HepG2 (cell line): ENCODE data around the gene CABLES2. TPM values are rescaled to one million over a fixed set of nuclear protein-coding genes. Genes with fewer than 3 reads are reported as not detected.

Experiments
- ATAC-seq: fragments of 200-7000 bp; cut with Tn5 transposase; 3 replicates; pipeline ENCODE4 v1.9.1; 2020; ENCODE audit warnings: mild to moderate bottlenecking, moderate library complexity
- BruUV-seq: library from RNA; stranded (reverse); fragments of 400-500 nt; replicated peaks from 2 replicates; lab custom pipeline; 2021; lab: Mats Ljungman, UMichigan
- CTCF ChIA-PET: fragments of 300-600 bp; formaldehyde crosslinking; extraction: SDS; loops from one replicate; lab custom pipeline; 2021; ENCODE audit warnings: low total read pairs, inconsistent platforms, low intra/inter-chr PET ratio; lab: Yijun Ruan, JAX
- POLR2A ChIA-PET: fragments of 350-600 bp; sonication (Branson Sonifier 250); formaldehyde crosslinking; loops from one replicate; lab custom pipeline; 2020; ENCODE audit warnings: antibody characterized with exemption, inconsistent platforms; lab: Yijun Ruan, JAX
- DNase-seq: peaks from one replicate; pipeline ENCODE4 v3.0.0-alpha.2; 2015; ENCODE audit warnings: low spot score
- FAIRE-seq: peaks from 3 replicates; lab custom pipeline; 2011; peaks lifted over from hg19 to GRCh38; lab: Jason Lieb, UNC
- H2AFZ ChIP-seq: one replicate; pipeline ENCODE4 v1.6.1; 2011; ENCODE audit warnings: low read length, inconsistent platforms
- H3K27ac ChIP-seq: fragments of 300-600 bp; 3 replicates; pipeline ENCODE4 v1.8.0; 2011; ENCODE audit warnings: mixed run types, mild to moderate bottlenecking, mixed read lengths, low read length, inconsistent platforms; ENCODE audit not compliant: insufficient read depth; ENCODE audit errors: extremely low read length
- H3K27me3 ChIP-seq, 2 experiments: fragments of 200-600 bp in 1 of 2; 2 replicates in 1 of 2; 3 replicates in 1 of 2; pipeline versions ENCODE4 v1.6.0 to v1.8.0; 2011; ENCODE audit warnings: low read length in 2 of 2, mild to moderate bottlenecking in 2 of 2, moderate library complexity in 2 of 2, inconsistent platforms in 1 of 2; ENCODE audit not compliant: insufficient read depth in 2 of 2, control insufficient read depth in 1 of 2
- H3K36me3 ChIP-seq, 2 experiments: fragments of 200-600 bp in 1 of 2; replicated peaks in 1 of 2; 2 replicates in 1 of 2; 3 replicates in 1 of 2; pipeline versions ENCODE4 v1.5.1 to v1.8.0; 2011; ENCODE audit warnings: low read length in 2 of 2, inconsistent platforms in 1 of 2; ENCODE audit not compliant: insufficient read depth in 2 of 2, control insufficient read depth in 1 of 2
- H3K4me1 ChIP-seq: 2 replicates; pipeline ENCODE4 v1.5.1; 2012; ENCODE audit warnings: low read length, inconsistent platforms; ENCODE audit not compliant: insufficient read depth
- H3K4me2 ChIP-seq: 2 replicates; pipeline ENCODE4 v1.6.0; 2011; ENCODE audit warnings: low read depth, low read length, inconsistent platforms
- H3K4me3 ChIP-seq, 3 experiments: fragments of 200-600 bp in 1 of 3; sonication (generic), shearing (Covaris generic) in 1 of 3; replicated peaks in 1 of 3; 2 replicates each; pipeline ENCODE4 v1.5.1; 2011 to 2016; ENCODE audit warnings: low read length in 3 of 3, inconsistent platforms in 2 of 3, low read depth in 2 of 3, mild to moderate bottlenecking in 2 of 3, control low read depth in 1 of 3, mixed read lengths in 1 of 3; ENCODE audit not compliant: insufficient read depth in 1 of 3
- H3K79me2 ChIP-seq: one replicate; pipeline ENCODE4 v1.6.1; 2011; ENCODE audit warnings: low read length, inconsistent platforms; ENCODE audit not compliant: insufficient read depth
- H3K9ac ChIP-seq: 2 replicates; pipeline ENCODE4 v1.6.0; 2011; ENCODE audit warnings: mild to moderate bottlenecking, low read depth, low read length, inconsistent platforms; ENCODE audit not compliant: insufficient read depth
- H3K9me3 ChIP-seq: 2 replicates; pipeline ENCODE4 v1.5.1; 2012; ENCODE audit warnings: mild to moderate bottlenecking, low read length
- H4K20me1 ChIP-seq: 2 replicates; pipeline ENCODE4 v1.6.0; 2011; ENCODE audit warnings: inconsistent platforms, mild to moderate bottlenecking, low read length, moderate library complexity; ENCODE audit not compliant: insufficient read depth
- ATF2 ChIP-seq: sonication (generic); formaldehyde crosslinking; IDR thresholded peaks from 2 replicates; pipeline ENCODE4 v1.4.0; 2020; ENCODE audit warnings: missing genetic modification reagents
- ATF7 ChIP-seq, 2 experiments: fragments of 450-650 bp in 1 of 2; sonication (generic) in 1 of 2; formaldehyde crosslinking in 1 of 2; IDR thresholded peaks; 2 replicates each; pipeline versions ENCODE4 v1.4.0 to v1.6.1; 2016 to 2020; ENCODE audit warnings: antibody characterized with exemption in 1 of 2, mild to moderate bottlenecking in 1 of 2, missing genetic modification reagents in 1 of 2
- FOXO4 ChIP-seq: sonication (generic); formaldehyde crosslinking; conservative IDR thresholded peaks from 2 replicates; pipeline ENCODE4 v1.8.1; 2023; ENCODE audit warnings: missing genetic modification reagents
- MEIS2 ChIP-seq: sonication (generic); formaldehyde crosslinking; IDR thresholded peaks from 2 replicates; pipeline ENCODE4 v1.9.0; 2021; ENCODE audit warnings: mild to moderate bottlenecking, missing genetic modification reagents
- SRF ChIP-seq: IDR thresholded peaks from 2 replicates; pipeline ENCODE4 v1.6.1; 2011; ENCODE audit warnings: mild to moderate bottlenecking, low read depth, low read length, moderate library complexity
- WGBS: methylation state at CpG from one replicate; pipeline ENCODE4 v1.1.6; 2017; ENCODE audit warnings: low lambda C conversion rate; 5-methylcytosine and 5-hydroxymethylcytosine counted together
- in situ Hi-C: cut with HindIII; loops from 2 replicates; pipeline ENCODE4 v1.10.0; 2017; ENCODE audit warnings: low pct_unique_long_range_greater_than_20kb; ENCODE audit not compliant: extremely low pct_ligation_motif_present
- intact Hi-C: fragments of 100-400 bp; cut with micrococcal nuclease; formaldehyde crosslinking; loops from one replicate; pipeline ENCODE4 v1.10.0; 2022; ENCODE audit not compliant: unreplicated experiment
- polyA plus RNA-seq, 8 experiments: library from polyadenylated mRNA; depleted of rRNA in 3 of 8; stranded (reverse) in 7 of 8; unstranded in 1 of 8; fragments of >200 nt; fragmentation: Illumina TruSeq in 4 of 8; extraction: Trizol in 4 of 8; gene quantifications; 2 replicates each; pipeline versions ENCODE4 v1.2.1 to v1.2.3, GENCODE V29; 2011 to 2016; ENCODE audit warnings: low read depth in 4 of 8, missing spikeins in 1 of 8, mixed read lengths in 1 of 8; ENCODE audit not compliant: insufficient read depth in 1 of 8
- total RNA-seq, 5 experiments: library from RNA; depleted of rRNA; stranded (reverse); fragments of >200 nt; fragmentation: Illumina TruSeq; extraction: Trizol; gene quantifications; 2 replicates each; pipeline ENCODE4 v1.2.3, GENCODE V29; 2016; ENCODE audit warnings: low read depth in 1 of 5

Gene CABLES2
- total and polyA plus RNA-seq, 2 of the 13 experiments (the other 11 are each of a cell fraction or from before 2014, with no cell fraction given) = 5.2 to 9.7 TPM

GRCh38 chr20:62448788-62449187 is 41.7 kb upstream of the CABLES2 start:
- no peak overlapping the region for H2AFZ ChIP-seq
- H3K9ac ChIP-seq = no peak overlapping the region
- H3K27me3 ChIP-seq = peaks cover 32 to 73% of the 10 kb centered on the region in 2 experiments
- ChIA-PET CTCF (no interaction called here), POLR2A (no interaction called here)
- 38% methylated on average over 13 of the region's 14 CpGs for WGBS
- no peaks in the 10 kb centered on the region for H3K36me3 ChIP-seq
- no peaks in the 10 kb centered on the region; the same call in 1 of the 2 replicates for H4K20me1 ChIP-seq
- in situ Hi-C loops (no loop called here), intact Hi-C loops (no loop called here)
- DNase-seq (no peak), ATAC-seq (no peak), FAIRE-seq (no peak)
- H3K4me2 ChIP-seq = no peak overlapping the region
- no peak for TF ChIP-seq MEIS2
- 0 out of 2 replicates have a peak, but pooled peaks have one; percentile 22 for TF ChIP-seq FOXO4 (CRISPR knock-in tag)
- H3K4me1 ChIP-seq = no peaks in the 10 kb centered on the region
- no peaks in the 10 kb centered on the region for H3K79me2 ChIP-seq
- H3K27ac ChIP-seq = no peak overlapping the region
- H3K9me3 ChIP-seq = no peaks in the 10 kb centered on the region
- H3K4me3 ChIP-seq = no peak overlapping the region
- BruUV-seq = no TSS peak

- no peak overlapping the region for H3K9ac ChIP-seq
- no peaks in the 10 kb centered on the region for H3K36me3 ChIP-seq
- H3K4me3 ChIP-seq = no peak overlapping the region
- DNase-seq = no peak
- no peaks in the 10 kb centered on the region for H3K9me3 ChIP-seq
- TF ChIP-seq SRF (peak; percentile 59; the same call in 1 of the 2 replicates), ATF2 (CRISPR knock-in tag) (no peak), ATF7 (IDR thresholded peaks at IDR 0.05) (peak; percentile 43; the same call in 1 of the 2 replicates), ATF7 (CRISPR knock-in tag; IDR thresholded peaks at IDR 0.05) (no peak)
- H4K20me1 ChIP-seq = no peaks in the 10 kb centered on the region; the same call in 1 of the 2 replicates
- no peak for FAIRE-seq
- H2AFZ ChIP-seq = no peak overlapping the region
- no peak overlapping the region for H3K27ac ChIP-seq
- peaks cover 28 to 73% of the 10 kb centered on the region in 2 experiments; a peak in 4 of 5 replicates for H3K27me3 ChIP-seq
- intact Hi-C loops (no loop called here), in situ Hi-C loops (no loop called here)
- POLR2A ChIA-PET = no interaction called here
- H3K4me1 ChIP-seq = no peaks in the 10 kb centered on the region
- WGBS = 42% methylated on average over 10 of the region's 10 CpGs
- no TSS peak for BruUV-seq
- no peak for ATAC-seq
- H3K4me2 ChIP-seq = no peak overlapping the region
- H3K79me2 ChIP-seq = no peaks in the 10 kb centered on the region
- CTCF ChIA-PET = no interaction called here
Observed at GRCh38 chr20:62448038-62448437, 41.0 kb upstream of the CABLES2 start.
